Measurements from ENCODE around the gene PLEKHS1. TPM values are rescaled to one million over a fixed set of nuclear protein-coding genes. Genes with fewer than 3 reads are reported as not detected.
"Not testable (repeated sequence)": the region's sequence is repeated elsewhere in the genome, so short reads cannot be mapped to it uniquely, and the experiment has no call there.

Gene PLEKHS1
- total RNA-seq, 1 experiment from 2014 or later, result not detected

GRCh38 chr10:113808168-113808567 is 56.7 kb downstream of the PLEKHS1 start:
- Histone ChIP-seq H2BK15ac (ENCODE audit: low read depth, low read length) (no peak overlapping the region), H3T11ph (ENCODE audit: low read length) (no peak overlapping the region), H4K5ac (ENCODE audit: insufficient read length, low read depth, low read length) (no peak overlapping the region), H2BK120ac (ENCODE audit: low read depth, low read length, poor library complexity, severe bottlenecking) (no peak overlapping the region), H3K9me3 (ENCODE audit: control insufficient read depth, low read depth, low read length) (no peaks in the 10 kb centered on the region), H2AFZ (ENCODE audit: low read length) (no peak overlapping the region), H2BK20ac (ENCODE audit: low read depth, low read length, poor library complexity, severe bottlenecking) (no peak overlapping the region), H3K4ac (ENCODE audit: low read depth, low read length) (no peak overlapping the region), H3K27me3 (ENCODE audit: insufficient read depth, low read length) (no peaks in the 10 kb centered on the region), H3K18ac (ENCODE audit: insufficient read length, low read depth, low read length) (no peak overlapping the region), H3K79me2 (ENCODE audit: insufficient read depth, low read length) (no peaks in the 10 kb centered on the region), H3K27ac (ENCODE audit: insufficient read length, low read depth, low read length) (no peak overlapping the region), H3K23ac (ENCODE audit: insufficient read length, low read depth, low read length) (no peak overlapping the region), H4K20me1 (ENCODE audit: control insufficient read depth, insufficient read depth, insufficient read length) (no peaks in the 10 kb centered on the region), H3K9ac (ENCODE audit: extremely low read depth, insufficient read length, low read length) (no peak overlapping the region), H3K56ac (ENCODE audit: insufficient read length, low read depth, low read length) (no peak overlapping the region), H4K91ac (ENCODE audit: insufficient read length, low read depth, low read length) (no peak overlapping the region), H2BK12ac (ENCODE audit: insufficient read length, low read depth, low read length) (no peak overlapping the region), H3K4me2 (ENCODE audit: insufficient read depth, insufficient read length, low read length) (no peak overlapping the region), H4K8ac (replicated peaks; ENCODE audit: insufficient read length, low read depth, low read length) (no peak overlapping the region), H3K23me2 (ENCODE audit: insufficient read length, low read depth, low read length, poor library complexity, severe bottlenecking) (no peaks in the 10 kb centered on the region), H3K4me1 (ENCODE audit: insufficient read depth, low read length) (no peaks in the 10 kb centered on the region), H3K14ac (ENCODE audit: insufficient read depth, low read length) (no peak overlapping the region), H2AK5ac (ENCODE audit: insufficient read length, low read length) (no peak overlapping the region), H2BK5ac (ENCODE audit: insufficient read length, low read length) (no peak overlapping the region), H3K79me1 (ENCODE audit: insufficient read depth, low read depth, low read length, poor library complexity, severe bottlenecking) (no peaks in the 10 kb centered on the region)
- H3K36me3 Mint-ChIP-seq (ENCODE audit: insufficient read depth in 1 of 3, low read depth in 3 of 3), result no peaks in the 10 kb centered on the region
- no peaks in the 10 kb centered on the region for H3K9me3 Mint-ChIP-seq
- no peak overlapping the region for H3K27ac Mint-ChIP-seq
- H3K27me3 Mint-ChIP-seq (ENCODE audit: low read depth), result peaks cover 5% of the 10 kb centered on the region
- DNase-seq, result no peak
- no peaks in the 10 kb centered on the region for H3K4me1 Mint-ChIP-seq
- WGBS (ENCODE audit: extremely low coverage, insufficient read length, low lambda C conversion rate), result no CpG with 5 or more reads among the region's 3 CpGs
- TF ChIP-seq CTCF (conservative IDR thresholded peaks at IDR 0.05), result no peak
- no peak overlapping the region for H3K4me3 Mint-ChIP-seq

GRCh38 chr10:113814700-113815099 is 63.2 kb downstream of the PLEKHS1 start:
- not testable (repeated sequence) for H3K56ac ChIP-seq (ENCODE audit: insufficient read length, low read depth, low read length); H3K4me3 Mint-ChIP-seq
- WGBS (ENCODE audit: extremely low coverage, insufficient read length, low lambda C conversion rate), result no CpG with 5 or more reads among the region's 1 CpG

More at GRCh38 chr10:113814700-113815099, 63.2 kb downstream of the PLEKHS1 start:
- H4K91ac ChIP-seq (ENCODE audit: insufficient read length, low read depth, low read length); H3T11ph ChIP-seq (ENCODE audit: low read length); H2BK15ac ChIP-seq (ENCODE audit: low read depth, low read length); H4K8ac ChIP-seq (replicated peaks; ENCODE audit: insufficient read length, low read depth, low read length); H3K9me3 ChIP-seq (ENCODE audit: control insufficient read depth, low read depth, low read length); H3K4ac ChIP-seq (ENCODE audit: low read depth, low read length); H3K14ac ChIP-seq (ENCODE audit: insufficient read depth, low read length); H2BK5ac ChIP-seq (ENCODE audit: insufficient read length, low read length); H3K9ac ChIP-seq (ENCODE audit: extremely low read depth, insufficient read length, low read length); H4K20me1 ChIP-seq (ENCODE audit: control insufficient read depth, insufficient read depth, insufficient read length); H3K36me3 Mint-ChIP-seq (ENCODE audit: insufficient read depth in 1 of 3, low read depth in 3 of 3); H3K18ac ChIP-seq (ENCODE audit: insufficient read length, low read depth, low read length); H2AFZ ChIP-seq (ENCODE audit: low read length); H4K5ac ChIP-seq (ENCODE audit: insufficient read length, low read depth, low read length); DNase-seq; H3K27me3 Mint-ChIP-seq (ENCODE audit: low read depth); H3K4me1 ChIP-seq (ENCODE audit: insufficient read depth, low read length); H2AK5ac ChIP-seq (ENCODE audit: insufficient read length, low read length); H3K4me2 ChIP-seq (ENCODE audit: insufficient read depth, insufficient read length, low read length); H3K27ac Mint-ChIP-seq; H3K23me2 ChIP-seq (ENCODE audit: insufficient read length, low read depth, low read length, poor library complexity, severe bottlenecking); H3K79me1 ChIP-seq (ENCODE audit: insufficient read depth, low read depth, low read length, poor library complexity, severe bottlenecking); H3K9me3 Mint-ChIP-seq; H3K27ac ChIP-seq (ENCODE audit: insufficient read length, low read depth, low read length); H3K27me3 ChIP-seq (ENCODE audit: insufficient read depth, low read length); H2BK120ac ChIP-seq (ENCODE audit: low read depth, low read length, poor library complexity, severe bottlenecking); H3K4me1 Mint-ChIP-seq; H2BK20ac ChIP-seq (ENCODE audit: low read depth, low read length, poor library complexity, severe bottlenecking); H3K79me2 ChIP-seq (ENCODE audit: insufficient read depth, low read length); H2BK12ac ChIP-seq (ENCODE audit: insufficient read length, low read depth, low read length); H3K23ac ChIP-seq (ENCODE audit: insufficient read length, low read depth, low read length): not testable (repeated sequence)
